ENCODE measurements around the gene DSCAM.

Gene DSCAM

DNA sequence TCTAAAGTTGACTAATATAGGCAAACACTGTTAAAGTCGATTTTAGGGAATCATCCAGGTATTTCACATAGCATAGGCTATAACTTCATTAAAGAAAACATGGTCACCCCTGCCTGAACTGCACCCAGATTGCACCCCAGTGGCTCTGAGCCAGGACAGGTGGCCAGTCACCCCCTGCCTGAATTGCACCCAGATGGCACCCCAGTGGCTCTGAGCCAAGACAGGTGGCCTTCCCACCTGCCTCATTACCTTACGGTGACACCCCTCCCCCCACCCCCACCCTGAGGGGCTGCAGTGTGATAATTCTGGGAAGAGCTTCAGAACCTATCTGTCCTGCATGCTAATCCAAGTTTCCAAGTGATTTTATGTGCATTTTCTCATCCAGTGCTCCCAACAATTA is 78.9 kb downstream of the DSCAM start:
- Histone ChIP-seq H3K4me2 (ENCODE audit: low read length) (no peak overlapping the region), H4K20me1 (ENCODE audit: insufficient read depth, low read length) (no peaks in the 10 kb centered on the region), H3K9ac (ENCODE audit: low read length) (no peak overlapping the region), H3K36me3 (ENCODE audit: insufficient read depth, low read length) (no peaks in the 10 kb centered on the region), H3K4me3 (ENCODE audit: low read depth, low read length, poor library complexity, severe bottlenecking) (no peak overlapping the region), H3K9me3 (ENCODE audit: low read length) (no peaks in the 10 kb centered on the region), H3K27me3 (ENCODE audit: insufficient read depth, low read length) (no peaks in the 10 kb centered on the region), H3K4me1 (ENCODE audit: insufficient read depth, low read length, severe bottlenecking) (no peaks in the 10 kb centered on the region), H3F3A (ENCODE audit: insufficient read depth, low read length) (no peaks in the 10 kb centered on the region), H3K9me2 (ENCODE audit: low read depth, low read length) (no peaks in the 10 kb centered on the region), H3K79me2 (ENCODE audit: insufficient read depth, low read length) (no peaks in the 10 kb centered on the region), H2AFZ (ENCODE audit: low read length) (no peak overlapping the region), H3K27ac (ENCODE audit: low read depth, low read length, poor library complexity, severe bottlenecking) (no peak overlapping the region)
- TF ChIP-seq EZH2 (IDR thresholded peaks at IDR 0.05; ENCODE audit: borderline replicate concordance, low read length) (no peak), CTCF (IDR thresholded peaks at IDR 0.05; ENCODE audit: low read length) (no peak)

GRCh38 chr21:40766381-40766780 is 80.6 kb downstream of the DSCAM start:
- H3K79me2 ChIP-seq (ENCODE audit: insufficient read depth, low read length), result no peaks in the 10 kb centered on the region
- H3K9me3 ChIP-seq (ENCODE audit: low read length), result no peaks in the 10 kb centered on the region
- no peak overlapping the region for H3K4me3 ChIP-seq (ENCODE audit: low read depth, low read length, poor library complexity, severe bottlenecking)
- TF ChIP-seq CTCF (IDR thresholded peaks at IDR 0.05; ENCODE audit: low read length) (no peak), EZH2 (IDR thresholded peaks at IDR 0.05; ENCODE audit: borderline replicate concordance, low read length) (no peak)
- no peak overlapping the region for H3K4me2 ChIP-seq (ENCODE audit: low read length)
- no peak overlapping the region for H2AFZ ChIP-seq (ENCODE audit: low read length)
- H3K9me2 ChIP-seq (ENCODE audit: low read depth, low read length), result no peaks in the 10 kb centered on the region
- H3F3A ChIP-seq (ENCODE audit: insufficient read depth, low read length), result no peaks in the 10 kb centered on the region
- H4K20me1 ChIP-seq (ENCODE audit: insufficient read depth, low read length), result no peaks in the 10 kb centered on the region
- H3K4me1 ChIP-seq (ENCODE audit: insufficient read depth, low read length, severe bottlenecking), result no peaks in the 10 kb centered on the region
- no peaks in the 10 kb centered on the region for H3K36me3 ChIP-seq (ENCODE audit: insufficient read depth, low read length)
- H3K9ac ChIP-seq (ENCODE audit: low read length), result no peak overlapping the region
- H3K27me3 ChIP-seq (ENCODE audit: insufficient read depth, low read length), result no peaks in the 10 kb centered on the region
- no peak overlapping the region for H3K27ac ChIP-seq (ENCODE audit: low read depth, low read length, poor library complexity, severe bottlenecking)

DNA sequence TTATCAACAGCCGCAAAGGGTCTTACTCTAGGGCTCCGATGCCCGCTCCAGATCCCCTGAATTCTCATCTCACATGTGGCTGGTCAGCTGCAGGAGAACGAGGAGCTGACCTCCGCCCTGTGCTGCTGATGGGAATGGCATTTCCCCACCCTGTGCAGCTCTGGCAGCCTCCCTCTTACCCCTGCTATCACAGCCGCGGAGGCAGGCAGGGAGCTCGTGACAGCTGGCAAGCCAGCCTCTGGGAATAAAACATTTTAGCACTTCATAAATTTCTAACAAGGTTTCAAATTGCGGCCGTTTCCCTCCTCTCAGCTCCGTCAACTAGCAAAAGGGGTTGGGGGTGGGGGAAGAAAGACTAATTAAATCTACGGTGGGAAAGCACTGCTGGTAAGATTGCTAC is 81.1 kb downstream of the DSCAM start:
- no peak overlapping the region for H3K27ac ChIP-seq (ENCODE audit: low read depth, low read length, poor library complexity, severe bottlenecking)
- no peaks in the 10 kb centered on the region for H4K20me1 ChIP-seq (ENCODE audit: insufficient read depth, low read length)
- no peaks in the 10 kb centered on the region for H3K9me3 ChIP-seq (ENCODE audit: low read length)
- H3K9ac ChIP-seq (ENCODE audit: low read length), result no peak overlapping the region
- no peaks in the 10 kb centered on the region for H3K9me2 ChIP-seq (ENCODE audit: low read depth, low read length)
- H2AFZ ChIP-seq (ENCODE audit: low read length), result no peak overlapping the region
- no peaks in the 10 kb centered on the region for H3K36me3 ChIP-seq (ENCODE audit: insufficient read depth, low read length)
- no peaks in the 10 kb centered on the region for H3K27me3 ChIP-seq (ENCODE audit: insufficient read depth, low read length)
- no peaks in the 10 kb centered on the region for H3K79me2 ChIP-seq (ENCODE audit: insufficient read depth, low read length)
- no peak overlapping the region for H3K4me3 ChIP-seq (ENCODE audit: low read depth, low read length, poor library complexity, severe bottlenecking)
- no peaks in the 10 kb centered on the region for H3K4me1 ChIP-seq (ENCODE audit: insufficient read depth, low read length, severe bottlenecking)
- TF ChIP-seq EZH2 (IDR thresholded peaks at IDR 0.05; ENCODE audit: borderline replicate concordance, low read length), result no peak
- TF ChIP-seq CTCF (IDR thresholded peaks at IDR 0.05; ENCODE audit: low read length), result no peak
- no peaks in the 10 kb centered on the region for H3F3A ChIP-seq (ENCODE audit: insufficient read depth, low read length)
- no peak overlapping the region for H3K4me2 ChIP-seq (ENCODE audit: low read length)

Measured in OCI-LY1 (cell line).